Stomach (tissue), 4 donors: ENCODE results near the gene TNK1.

Experiments
- EP300 ChIP-seq: sonication (generic); formaldehyde crosslinking; IDR thresholded peaks from one replicate; pipeline ENCODE4 v1.6.1; 2017; ENCODE audit warnings: antibody characterized with exemption
- POLR2A ChIP-seq, 4 donors: fragments of 450-650 bp; IDR thresholded peaks; one replicate each; pipeline ENCODE4 v1.6.1; 2016; ENCODE audit warnings: antibody characterized with exemption in 4 of 4, control low read depth in 2 of 4, mild to moderate bottlenecking in 1 of 4, moderate library complexity in 1 of 4
- TF ChIP-seq, protein P1 (sequence below), 7 experiments: fragments of 450-650 bp in 4 of 7; fragments of 200-600 bp in 3 of 7; sonication (generic) in 3 of 7; IDR thresholded peaks; one replicate each; pipeline ENCODE4 v1.5.1; 2016 to 2019; ENCODE audit warnings: antibody characterized with exemption in 7 of 7, control low read depth in 2 of 7, mild to moderate bottlenecking in 1 of 7

GRCh38 chr17:7421186-7421585 is 40.3 kb downstream of the TNK1 start:
- TF ChIP-seq, protein P1, sequence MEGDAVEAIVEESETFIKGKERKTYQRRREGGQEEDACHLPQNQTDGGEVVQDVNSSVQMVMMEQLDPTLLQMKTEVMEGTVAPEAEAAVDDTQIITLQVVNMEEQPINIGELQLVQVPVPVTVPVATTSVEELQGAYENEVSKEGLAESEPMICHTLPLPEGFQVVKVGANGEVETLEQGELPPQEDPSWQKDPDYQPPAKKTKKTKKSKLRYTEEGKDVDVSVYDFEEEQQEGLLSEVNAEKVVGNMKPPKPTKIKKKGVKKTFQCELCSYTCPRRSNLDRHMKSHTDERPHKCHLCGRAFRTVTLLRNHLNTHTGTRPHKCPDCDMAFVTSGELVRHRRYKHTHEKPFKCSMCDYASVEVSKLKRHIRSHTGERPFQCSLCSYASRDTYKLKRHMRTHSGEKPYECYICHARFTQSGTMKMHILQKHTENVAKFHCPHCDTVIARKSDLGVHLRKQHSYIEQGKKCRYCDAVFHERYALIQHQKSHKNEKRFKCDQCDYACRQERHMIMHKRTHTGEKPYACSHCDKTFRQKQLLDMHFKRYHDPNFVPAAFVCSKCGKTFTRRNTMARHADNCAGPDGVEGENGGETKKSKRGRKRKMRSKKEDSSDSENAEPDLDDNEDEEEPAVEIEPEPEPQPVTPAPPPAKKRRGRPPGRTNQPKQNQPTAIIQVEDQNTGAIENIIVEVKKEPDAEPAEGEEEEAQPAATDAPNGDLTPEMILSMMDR (IDR thresholded peaks at IDR 0.05): no peak
- TF ChIP-seq POLR2A (IDR thresholded peaks at IDR 0.05): no peak
- no peak for TF ChIP-seq EP300
